ENCODE measurements around the gene TGFA.

The TGFA gene

DNA sequence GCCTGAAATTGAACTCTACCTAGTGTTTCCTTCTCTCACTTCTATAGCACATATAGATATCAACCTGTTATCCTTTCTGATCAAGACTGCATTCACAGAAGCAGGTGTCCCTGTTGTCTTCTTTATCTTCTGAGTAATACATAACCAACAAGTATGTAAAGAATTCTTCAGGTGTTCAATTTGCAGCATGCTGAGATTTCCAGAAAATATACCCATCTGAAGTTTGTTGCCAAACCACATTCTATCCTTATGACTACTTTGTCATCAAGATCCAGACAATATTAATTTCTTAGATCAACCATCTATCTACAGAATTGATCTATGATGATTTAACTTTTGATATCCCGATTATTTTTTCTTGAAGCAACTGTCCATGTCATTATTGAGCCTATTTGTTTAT is 69.5 kb downstream of the TGFA start:
- no peak for DNase-seq (ENCODE audit: extremely low read depth, low read depth)
- TF ChIP-seq, protein P1, sequence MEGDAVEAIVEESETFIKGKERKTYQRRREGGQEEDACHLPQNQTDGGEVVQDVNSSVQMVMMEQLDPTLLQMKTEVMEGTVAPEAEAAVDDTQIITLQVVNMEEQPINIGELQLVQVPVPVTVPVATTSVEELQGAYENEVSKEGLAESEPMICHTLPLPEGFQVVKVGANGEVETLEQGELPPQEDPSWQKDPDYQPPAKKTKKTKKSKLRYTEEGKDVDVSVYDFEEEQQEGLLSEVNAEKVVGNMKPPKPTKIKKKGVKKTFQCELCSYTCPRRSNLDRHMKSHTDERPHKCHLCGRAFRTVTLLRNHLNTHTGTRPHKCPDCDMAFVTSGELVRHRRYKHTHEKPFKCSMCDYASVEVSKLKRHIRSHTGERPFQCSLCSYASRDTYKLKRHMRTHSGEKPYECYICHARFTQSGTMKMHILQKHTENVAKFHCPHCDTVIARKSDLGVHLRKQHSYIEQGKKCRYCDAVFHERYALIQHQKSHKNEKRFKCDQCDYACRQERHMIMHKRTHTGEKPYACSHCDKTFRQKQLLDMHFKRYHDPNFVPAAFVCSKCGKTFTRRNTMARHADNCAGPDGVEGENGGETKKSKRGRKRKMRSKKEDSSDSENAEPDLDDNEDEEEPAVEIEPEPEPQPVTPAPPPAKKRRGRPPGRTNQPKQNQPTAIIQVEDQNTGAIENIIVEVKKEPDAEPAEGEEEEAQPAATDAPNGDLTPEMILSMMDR (IDR thresholded peaks at IDR 0.05; ENCODE audit: low read depth, low read length, missing control alignments), result no peak
- no peak overlapping the region for H3K4me3 ChIP-seq (replicated peaks; ENCODE audit: low read depth, low read length)

DNA sequence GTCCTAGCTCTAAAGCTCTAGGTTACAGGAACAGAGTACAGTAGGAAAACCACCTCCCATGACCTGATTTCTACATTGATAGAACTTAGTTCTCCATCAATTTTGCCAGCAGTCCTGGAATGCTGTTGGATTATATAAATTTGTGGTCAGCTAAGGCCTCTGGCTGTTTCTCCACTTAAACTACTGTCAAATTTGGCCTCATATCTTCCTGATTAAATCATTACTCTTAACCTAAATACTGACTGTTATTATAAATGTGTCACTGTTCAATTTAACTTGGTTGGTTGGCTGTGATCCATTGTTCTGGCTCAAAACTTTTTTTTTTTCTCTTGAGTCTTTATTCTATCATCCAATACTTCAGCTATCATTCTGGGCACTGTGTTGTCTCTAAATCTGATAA is 71.2 kb downstream of the TGFA start:
- TF ChIP-seq, protein P1 (IDR thresholded peaks at IDR 0.05; ENCODE audit: low read depth, low read length, missing control alignments), result no peak
- DNase-seq (ENCODE audit: extremely low read depth, low read depth), result no peak
- H3K4me3 ChIP-seq (replicated peaks; ENCODE audit: low read depth, low read length), result no peak overlapping the region

DNA sequence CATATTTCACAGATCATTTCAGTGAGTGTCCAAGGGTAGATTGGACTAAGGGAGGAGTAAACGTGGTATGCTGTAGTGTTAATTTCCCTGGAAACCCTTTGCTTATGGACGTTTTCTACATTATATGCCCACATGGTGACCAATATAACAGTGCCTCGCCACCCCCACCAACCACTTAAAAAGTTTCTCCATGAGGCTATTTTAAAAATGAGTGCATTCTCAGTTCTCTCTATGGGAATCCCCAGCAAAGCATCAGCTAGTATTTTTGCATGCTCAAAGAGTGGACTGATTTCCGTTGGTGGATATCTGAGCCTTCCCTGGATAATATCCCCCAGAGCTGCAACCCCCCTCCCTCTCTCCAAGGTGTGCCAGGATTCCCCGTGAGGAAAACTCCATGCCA is 73.2 kb downstream of the TGFA start:
- no peak overlapping the region for H3K4me3 ChIP-seq (replicated peaks; ENCODE audit: low read depth, low read length)
- DNase-seq (ENCODE audit: extremely low read depth, low read depth), result no peak
- TF ChIP-seq, protein P1 (IDR thresholded peaks at IDR 0.05; ENCODE audit: low read depth, low read length, missing control alignments), result no peak

DNA sequence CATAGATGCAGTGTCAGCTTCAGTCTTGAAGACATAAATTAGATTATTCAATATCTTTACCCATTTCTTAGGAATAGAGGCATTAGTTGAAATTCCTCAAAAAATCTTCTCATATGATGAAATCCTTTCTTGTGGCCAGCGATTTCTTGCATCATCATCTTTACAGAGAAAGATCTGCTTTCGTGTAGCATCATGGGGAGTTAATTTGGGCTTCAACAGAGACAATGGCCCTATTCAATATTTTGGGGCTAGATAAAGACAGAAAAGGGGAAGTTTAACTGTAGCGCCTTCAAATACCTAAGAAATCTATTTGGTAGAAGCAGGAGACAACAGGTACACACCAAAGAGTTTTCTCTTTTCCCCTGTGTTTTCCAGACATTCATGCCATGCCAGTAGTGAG is 73.8 kb downstream of the TGFA start:
- DNase-seq (ENCODE audit: extremely low read depth, low read depth), result no peak
- TF ChIP-seq, protein P1 (IDR thresholded peaks at IDR 0.05; ENCODE audit: low read depth, low read length, missing control alignments), result no peak

DNA sequence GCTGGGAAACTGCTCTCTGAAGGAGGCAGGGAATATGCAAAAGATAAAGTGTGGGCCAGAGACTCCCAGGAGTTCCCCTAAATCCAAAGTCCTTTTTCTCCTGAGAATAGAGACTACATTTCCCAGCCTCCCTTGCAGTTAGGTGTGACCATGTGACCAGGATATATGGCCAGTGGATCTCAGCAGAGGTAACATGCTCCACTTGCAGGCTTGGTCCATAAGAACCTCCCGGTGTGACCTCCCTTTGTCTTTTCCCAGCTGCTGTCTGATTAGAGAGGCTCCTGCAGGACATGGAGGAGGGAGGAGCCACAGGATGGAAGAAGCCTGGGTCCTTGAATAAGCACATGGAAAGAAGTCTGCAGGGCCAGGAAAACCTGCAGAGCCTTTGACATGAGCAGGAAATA is 76.2 kb downstream of the TGFA start:
- no peak for DNase-seq (ENCODE audit: extremely low read depth, low read depth)
- H3K4me3 ChIP-seq (replicated peaks; ENCODE audit: low read depth, low read length), result no peak overlapping the region

More for the DNA sequence above, 73.8 kb downstream of the TGFA start:
- no peak overlapping the region for H3K4me3 ChIP-seq (replicated peaks; ENCODE audit: low read depth, low read length)

DNA sequence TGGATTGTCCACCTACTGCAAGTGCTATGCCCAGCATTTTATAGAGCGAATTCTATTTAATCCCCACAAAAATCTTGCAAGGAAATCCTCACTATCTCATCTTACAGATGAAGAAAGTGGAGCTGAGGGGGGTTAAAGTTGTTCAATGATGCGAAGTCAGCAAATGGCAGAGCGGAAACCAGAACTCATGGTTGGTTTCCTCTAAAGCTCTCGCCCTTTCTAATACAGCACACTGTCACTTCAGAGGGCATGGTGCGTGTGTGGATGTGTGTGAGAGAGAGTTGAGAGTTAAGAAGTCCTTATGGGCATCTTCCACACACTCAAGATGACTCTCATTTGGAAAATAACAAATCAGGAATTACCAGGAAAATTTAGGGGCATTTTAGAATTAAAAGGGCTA is 78.4 kb downstream of the TGFA start:
- TF ChIP-seq, protein P1 (IDR thresholded peaks at IDR 0.05; ENCODE audit: low read depth, low read length, missing control alignments), result no peak
- DNase-seq (ENCODE audit: extremely low read depth, low read depth), result no peak
- H3K4me3 ChIP-seq (replicated peaks; ENCODE audit: low read depth, low read length), result no peak overlapping the region

More for the DNA sequence above, 76.2 kb downstream of the TGFA start:
- TF ChIP-seq, protein P1 (IDR thresholded peaks at IDR 0.05; ENCODE audit: low read depth, low read length, missing control alignments), result no peak

DNA sequence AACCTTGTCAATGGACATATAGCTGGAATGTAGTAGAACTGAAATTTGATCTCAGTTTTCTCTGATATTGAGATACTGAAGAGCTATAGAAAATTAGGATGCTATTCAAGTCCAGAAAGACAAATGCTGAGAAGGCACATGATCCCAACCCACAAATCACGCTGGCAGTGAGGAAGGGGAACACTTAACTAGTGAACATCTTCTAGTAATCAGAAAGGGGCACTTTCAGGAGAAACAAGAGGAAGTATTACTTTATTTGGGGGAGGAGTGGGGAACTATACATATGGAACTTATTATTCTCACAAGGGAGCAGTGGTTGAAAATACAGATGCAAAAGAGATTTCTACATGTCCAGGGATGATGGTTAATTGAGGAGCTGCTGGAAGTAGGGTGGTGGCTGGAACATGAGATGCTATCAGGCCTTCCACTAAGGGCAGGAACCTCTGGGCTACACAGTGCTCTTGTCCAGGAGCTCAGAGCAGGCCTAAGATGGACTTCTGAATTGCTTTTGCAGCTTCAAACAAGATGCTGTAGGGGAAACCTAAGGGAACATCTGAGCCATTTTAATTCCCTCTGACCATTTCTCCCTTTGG is 79.3 kb downstream of the TGFA start:
- no peak for DNase-seq (ENCODE audit: extremely low read depth, low read depth)
- H3K4me3 ChIP-seq (replicated peaks; ENCODE audit: low read depth, low read length), result no peak overlapping the region
- TF ChIP-seq, protein P1 (IDR thresholded peaks at IDR 0.05; ENCODE audit: low read depth, low read length, missing control alignments), result no peak

Data from HFF-Myc (cell line).